Measurements from ENCODE around the gene ASCC1. TPM values are rescaled to one million over a fixed set of nuclear protein-coding genes. Genes with fewer than 3 reads are reported as not detected.

The ASCC1 gene
- polyA plus RNA-seq, 1 experiment: 18.5 TPM

DNA sequence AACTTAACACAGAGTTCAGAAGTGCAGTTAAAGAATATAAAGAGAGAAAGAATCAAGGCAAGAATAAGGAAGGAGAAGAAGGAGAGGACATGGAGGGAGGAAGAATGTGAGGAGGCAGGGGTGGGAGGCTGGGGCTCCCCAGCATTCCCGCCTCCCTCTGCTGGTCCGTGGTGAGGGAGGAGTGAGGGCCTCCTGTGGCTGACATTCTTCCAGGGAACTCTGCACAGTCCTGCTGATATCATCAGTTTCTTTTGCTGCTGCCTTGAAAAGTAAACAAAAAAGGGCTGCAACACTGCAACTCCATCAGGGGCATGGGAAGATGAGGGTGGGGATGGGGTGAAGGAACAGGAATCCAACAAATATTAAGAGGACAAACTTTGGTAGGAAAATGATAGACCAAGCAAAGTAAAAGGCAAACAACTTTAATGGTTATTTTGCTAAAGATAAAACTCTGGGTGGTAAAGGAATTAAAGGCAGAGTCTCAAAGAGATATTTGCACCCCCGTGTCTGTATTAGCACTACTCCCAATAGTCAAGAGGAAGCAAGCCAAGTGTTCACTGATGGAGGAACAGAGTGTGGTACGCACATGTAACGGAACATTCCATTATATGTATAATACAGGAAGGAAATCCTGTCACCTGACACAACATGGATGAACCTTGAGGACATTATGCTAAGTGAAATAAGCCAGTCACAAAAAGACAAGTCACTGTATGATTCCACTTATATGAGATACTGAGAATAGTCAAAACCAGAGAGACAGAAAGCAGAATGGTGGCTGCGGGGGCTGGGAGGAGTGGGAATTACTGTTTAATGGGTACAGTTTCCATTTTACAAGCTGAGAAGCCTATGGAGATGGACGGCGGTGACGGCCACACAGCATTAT lies 119.7 kb downstream of the ASCC1 start:
- TF ChIP-seq, protein P1, sequence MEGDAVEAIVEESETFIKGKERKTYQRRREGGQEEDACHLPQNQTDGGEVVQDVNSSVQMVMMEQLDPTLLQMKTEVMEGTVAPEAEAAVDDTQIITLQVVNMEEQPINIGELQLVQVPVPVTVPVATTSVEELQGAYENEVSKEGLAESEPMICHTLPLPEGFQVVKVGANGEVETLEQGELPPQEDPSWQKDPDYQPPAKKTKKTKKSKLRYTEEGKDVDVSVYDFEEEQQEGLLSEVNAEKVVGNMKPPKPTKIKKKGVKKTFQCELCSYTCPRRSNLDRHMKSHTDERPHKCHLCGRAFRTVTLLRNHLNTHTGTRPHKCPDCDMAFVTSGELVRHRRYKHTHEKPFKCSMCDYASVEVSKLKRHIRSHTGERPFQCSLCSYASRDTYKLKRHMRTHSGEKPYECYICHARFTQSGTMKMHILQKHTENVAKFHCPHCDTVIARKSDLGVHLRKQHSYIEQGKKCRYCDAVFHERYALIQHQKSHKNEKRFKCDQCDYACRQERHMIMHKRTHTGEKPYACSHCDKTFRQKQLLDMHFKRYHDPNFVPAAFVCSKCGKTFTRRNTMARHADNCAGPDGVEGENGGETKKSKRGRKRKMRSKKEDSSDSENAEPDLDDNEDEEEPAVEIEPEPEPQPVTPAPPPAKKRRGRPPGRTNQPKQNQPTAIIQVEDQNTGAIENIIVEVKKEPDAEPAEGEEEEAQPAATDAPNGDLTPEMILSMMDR (IDR thresholded peaks at IDR 0.05; ENCODE audit: insufficient read depth, low read depth, low read length): 0 out of 2 replicates have a peak, but pooled peaks have one; percentile 13
- Histone ChIP-seq H3K27me3 (ENCODE audit: control insufficient read depth, insufficient read depth, low read length) (no peaks in the 10 kb centered on the region), H3K36me3 (ENCODE audit: control insufficient read depth, insufficient read depth, low read length) (no peaks in the 10 kb centered on the region; the same call in 1 of the 2 replicates), H3K4me3 (ENCODE audit: low read depth, low read length) (no peak overlapping the region)
- no peak for DNase-seq (ENCODE audit: low read depth)
- CTCF ChIA-PET: interaction anchor here (1.0 to 1.5 kb wide), 4 partner anchors 8 to 200 kb away, joined by 3 to 6 read pairs (median 4); partner anchors contain the start of gene SPOCK2
- POLR2A ChIA-PET: no interaction called here

DNA sequence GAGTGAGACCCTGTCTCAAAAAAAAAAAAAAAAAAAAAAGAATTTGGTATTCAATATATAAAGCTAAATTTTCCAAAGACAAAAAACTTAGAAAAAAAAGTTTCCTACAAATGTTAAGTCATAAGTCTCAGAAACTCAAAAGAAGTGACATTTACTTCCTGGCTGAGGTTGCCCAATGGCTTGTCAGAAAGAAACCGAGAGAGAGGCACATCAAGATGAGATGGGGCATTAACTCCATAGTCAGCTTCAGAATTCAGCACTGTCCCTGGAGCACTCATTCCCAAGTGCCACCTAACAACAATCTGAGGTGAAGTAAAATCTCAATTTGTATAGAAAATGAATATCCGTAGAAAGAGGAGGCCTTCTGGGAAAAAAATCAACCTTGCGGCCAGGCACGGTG lies 120.9 kb downstream of the ASCC1 start:
- ChIA-PET CTCF (interaction anchor here (1.2 to 1.5 kb wide), 2 partner anchors 31 to 199 kb away, joined by 4 to 6 read pairs; no protein-coding TSS in a partner anchor), POLR2A (no interaction called here)
- Histone ChIP-seq H3K27me3 (ENCODE audit: control insufficient read depth, insufficient read depth, low read length) (peaks cover under 1% of the 10 kb centered on the region), H3K4me3 (ENCODE audit: low read depth, low read length) (no peak overlapping the region), H3K36me3 (ENCODE audit: control insufficient read depth, insufficient read depth, low read length) (no peaks in the 10 kb centered on the region; the same call in 1 of the 2 replicates)
- TF ChIP-seq, protein P1 (IDR thresholded peaks at IDR 0.05; ENCODE audit: insufficient read depth, low read depth, low read length): no peak
- DNase-seq (ENCODE audit: low read depth): no peak

DNA sequence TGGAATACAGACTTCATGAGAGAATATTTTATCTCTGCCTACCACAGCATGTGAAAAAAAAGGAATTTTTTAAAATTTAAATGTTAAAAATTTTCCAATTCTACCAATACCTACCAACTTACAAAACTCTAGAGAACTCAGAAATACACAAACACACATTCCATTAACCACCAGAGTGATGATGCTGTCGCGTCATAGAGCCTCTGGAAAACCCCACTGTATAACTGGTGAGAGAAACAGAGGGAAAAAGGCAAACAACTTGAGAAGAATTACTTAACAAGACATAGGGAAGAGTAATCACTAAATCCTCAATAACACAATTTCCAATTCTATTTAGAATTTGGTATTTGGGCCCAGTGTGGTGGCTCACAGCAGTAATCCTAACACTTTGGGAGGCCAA lies 121.5 kb downstream of the ASCC1 start:
- TF ChIP-seq, protein P1 (IDR thresholded peaks at IDR 0.05; ENCODE audit: insufficient read depth, low read depth, low read length): no peak
- POLR2A ChIA-PET: no interaction called here
- Histone ChIP-seq H3K36me3 (ENCODE audit: control insufficient read depth, insufficient read depth, low read length) (no peaks in the 10 kb centered on the region; the same call in 1 of the 2 replicates), H3K27me3 (ENCODE audit: control insufficient read depth, insufficient read depth, low read length) (peaks cover 3% of the 10 kb centered on the region), H3K4me3 (ENCODE audit: low read depth, low read length) (no peak overlapping the region)
- CTCF ChIA-PET: interaction anchor here (1.5 kb wide), 1 partner anchor 31 kb away, joined by 6 read pairs; no protein-coding TSS in a partner anchor
- no peak for DNase-seq (ENCODE audit: low read depth)

DNA sequence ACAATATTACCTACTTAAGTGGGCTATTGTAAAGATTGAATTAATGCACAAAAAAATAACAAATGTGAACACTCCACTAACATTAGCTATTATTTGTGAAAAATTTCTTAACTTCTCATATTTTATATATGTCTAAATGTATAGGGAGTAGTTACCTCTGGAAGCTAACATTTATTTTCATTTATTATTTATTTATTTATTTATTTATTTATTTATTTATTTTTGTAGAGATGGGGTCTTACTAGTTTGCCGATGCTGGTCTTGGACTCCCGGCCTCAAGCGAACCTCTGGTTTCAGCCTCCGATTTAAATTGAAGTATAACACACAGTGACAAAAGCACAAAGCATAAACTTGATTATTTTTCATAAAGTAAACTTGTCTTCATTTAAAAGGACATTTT lies 122.6 kb downstream of the ASCC1 start:
- ChIA-PET POLR2A (no interaction called here), CTCF (interaction anchor here (0.6 to 1.0 kb wide), 3 partner anchors 15 to 244 kb away, joined by 3 read pairs; no protein-coding TSS in a partner anchor)
- no peak for DNase-seq (ENCODE audit: low read depth)
- Histone ChIP-seq H3K36me3 (ENCODE audit: control insufficient read depth, insufficient read depth, low read length) (no peaks in the 10 kb centered on the region), H3K4me3 (ENCODE audit: low read depth, low read length) (no peak overlapping the region), H3K27me3 (ENCODE audit: control insufficient read depth, insufficient read depth, low read length) (peaks cover 10% of the 10 kb centered on the region)
- TF ChIP-seq, protein P1 (IDR thresholded peaks at IDR 0.05; ENCODE audit: insufficient read depth, low read depth, low read length): no peak

DNA sequence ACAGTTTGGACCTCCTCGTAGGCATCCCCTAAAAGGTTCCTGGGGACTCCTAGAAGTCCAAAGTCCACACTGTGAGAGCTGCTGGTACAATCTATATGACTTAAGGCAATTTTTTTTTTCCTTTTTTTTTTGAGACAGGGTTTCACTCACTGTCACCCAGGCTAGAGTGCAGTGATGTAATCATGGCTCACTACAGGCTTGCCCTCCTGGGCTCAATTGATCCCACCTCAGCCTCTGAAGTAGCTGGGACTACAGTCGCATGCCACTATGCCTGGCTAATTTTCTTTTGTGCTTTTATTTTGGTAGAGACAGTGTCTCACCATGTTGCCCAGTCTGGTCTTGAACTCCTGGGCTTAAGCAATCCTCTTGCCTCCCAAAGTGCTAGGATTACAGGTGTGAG lies 123.1 kb downstream of the ASCC1 start:
- Histone ChIP-seq H3K36me3 (ENCODE audit: control insufficient read depth, insufficient read depth, low read length) (no peaks in the 10 kb centered on the region), H3K27me3 (ENCODE audit: control insufficient read depth, insufficient read depth, low read length) (peaks cover 15% of the 10 kb centered on the region), H3K4me3 (ENCODE audit: low read depth, low read length) (no peak overlapping the region)
- CTCF ChIA-PET: interaction anchor here (0.9 to 1.0 kb wide), 2 partner anchors 31 to 244 kb away, joined by 3 to 5 read pairs; no protein-coding TSS in a partner anchor
- DNase-seq (ENCODE audit: low read depth): no peak
- TF ChIP-seq, protein P1 (IDR thresholded peaks at IDR 0.05; ENCODE audit: insufficient read depth, low read depth, low read length): no peak
- POLR2A ChIA-PET: no interaction called here

Data from BJ (cell line).